Kidney glomerular epithelial cell (primary cell): ENCODE results near the gene GPRIN2.

Source experiments
- DNase-seq: peaks from one replicate; lab custom pipeline; 2025; lab: John Stamatoyannopoulos, UW

GPRIN2 gene

DNA sequence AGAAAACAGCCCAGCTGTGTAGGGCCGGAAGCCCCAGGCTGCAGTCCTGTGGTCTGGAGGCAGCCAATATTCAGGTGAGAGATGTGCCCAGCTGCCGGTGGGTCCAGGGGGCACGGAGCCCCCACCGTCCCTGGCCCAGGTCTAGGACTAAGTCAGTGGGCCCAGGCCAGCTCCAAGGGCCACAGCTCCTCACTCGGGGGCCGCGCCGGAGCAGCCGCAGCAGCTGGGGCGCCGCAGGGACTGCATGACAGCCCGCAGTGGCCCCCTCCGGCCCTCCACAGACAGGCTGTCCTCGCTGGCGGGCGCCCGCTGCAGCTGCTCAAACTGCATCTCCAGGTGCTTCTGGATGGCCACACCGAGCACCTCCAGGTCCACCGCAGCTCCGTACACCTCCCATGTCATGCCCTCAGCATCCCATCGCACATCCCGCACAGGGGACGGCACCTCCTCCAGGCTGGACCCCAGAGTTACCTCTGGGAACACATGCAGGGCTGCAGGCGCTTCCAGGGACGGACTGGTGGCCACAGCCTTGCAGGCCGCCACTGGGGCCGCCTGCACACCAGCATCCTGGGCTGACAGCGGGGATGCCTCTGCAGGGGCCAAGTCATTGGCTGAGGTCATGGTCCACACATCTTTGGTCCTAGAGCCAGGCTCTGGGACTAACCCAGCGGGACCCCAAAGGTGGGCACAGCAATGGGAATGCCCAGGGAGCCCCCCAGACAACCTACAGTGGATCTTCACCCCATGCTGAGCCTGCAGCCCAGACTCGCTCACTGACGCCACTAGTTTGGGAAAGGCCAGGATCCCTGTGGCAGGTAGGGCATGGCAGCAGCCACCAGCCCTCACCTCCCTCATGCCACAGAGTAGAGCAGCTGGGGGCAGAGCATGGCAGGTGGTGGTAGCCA is 7.0 kb downstream of the GPRIN2 start:
- DNase-seq = no peak

DNA sequence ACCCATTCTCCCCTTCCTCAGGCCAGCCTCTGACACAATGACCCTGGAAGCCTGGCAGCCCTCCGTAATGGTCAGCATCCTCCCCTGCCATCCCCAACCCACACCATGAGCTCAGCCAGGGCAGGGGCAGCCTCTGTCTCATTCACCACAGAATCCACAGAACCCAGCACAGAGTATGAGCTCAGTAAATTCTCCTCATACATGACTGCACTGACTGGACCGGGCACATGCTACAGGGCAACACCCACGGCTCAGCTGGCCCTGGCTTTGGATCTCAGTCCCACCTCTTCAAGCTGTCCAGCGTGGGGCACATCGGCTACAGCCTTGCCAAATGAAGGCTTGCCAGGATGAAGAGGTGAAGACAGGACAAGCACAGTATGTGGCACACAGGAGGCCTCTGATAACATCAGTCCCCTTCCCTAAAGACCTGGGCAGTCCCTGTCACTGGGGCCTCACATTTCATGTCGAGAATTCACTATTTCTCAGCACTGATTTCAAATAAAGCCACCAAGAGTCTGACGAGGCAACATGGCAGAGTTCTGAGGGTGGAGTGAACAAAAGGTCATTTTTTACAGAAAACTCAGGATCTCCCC is 7.9 kb downstream of the GPRIN2 start:
- DNase-seq = peak; percentile 82

GRCh38 chr10:46547541-46548497 is 8.6 kb downstream of the GPRIN2 start:
- no peak for DNase-seq

DNA sequence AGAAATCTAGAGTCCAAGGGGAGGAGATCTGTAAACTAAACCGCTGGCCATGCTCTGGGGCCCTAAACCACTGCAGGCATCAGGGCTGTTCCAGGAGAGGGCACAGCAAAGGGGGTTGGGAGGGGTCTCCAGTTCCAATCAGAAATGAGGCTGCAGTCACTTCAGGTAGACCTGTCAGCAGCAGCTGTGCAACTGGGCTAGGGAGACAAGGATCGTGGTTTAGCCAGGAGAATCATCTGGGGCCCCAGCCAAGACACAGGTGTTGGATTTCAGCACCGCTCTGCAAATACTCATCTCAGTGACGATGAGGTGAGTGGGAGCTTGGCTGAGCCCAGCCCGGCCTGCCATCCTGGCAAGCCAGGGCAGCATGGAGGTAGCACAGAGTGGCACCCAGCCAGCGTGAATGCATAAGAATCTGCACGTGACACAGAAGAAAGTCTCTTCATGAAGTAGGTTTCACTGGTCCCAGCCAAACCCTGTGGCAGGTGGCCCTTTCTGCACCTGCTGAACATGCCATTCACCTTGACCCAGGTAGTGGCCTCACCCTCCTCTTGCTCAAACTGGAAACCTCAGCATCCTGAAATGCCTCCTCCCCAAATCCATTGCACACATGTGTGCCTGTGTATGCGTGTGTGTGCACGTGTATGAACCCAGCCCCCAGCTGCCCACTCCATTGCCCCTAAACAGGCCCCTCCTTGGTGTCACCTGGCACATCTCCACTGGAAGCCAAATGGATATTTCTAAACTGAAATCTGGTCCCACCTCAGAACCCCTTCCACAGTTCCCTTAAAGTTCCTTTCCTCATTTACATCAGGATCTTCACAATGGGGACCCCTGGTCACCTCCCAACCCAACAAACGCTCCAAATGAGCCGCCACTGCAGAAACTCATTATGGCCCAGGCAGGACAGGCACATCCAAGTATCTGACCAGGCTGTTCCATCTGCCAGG is 9.6 kb downstream of the GPRIN2 start:
- DNase-seq = no peak

DNA sequence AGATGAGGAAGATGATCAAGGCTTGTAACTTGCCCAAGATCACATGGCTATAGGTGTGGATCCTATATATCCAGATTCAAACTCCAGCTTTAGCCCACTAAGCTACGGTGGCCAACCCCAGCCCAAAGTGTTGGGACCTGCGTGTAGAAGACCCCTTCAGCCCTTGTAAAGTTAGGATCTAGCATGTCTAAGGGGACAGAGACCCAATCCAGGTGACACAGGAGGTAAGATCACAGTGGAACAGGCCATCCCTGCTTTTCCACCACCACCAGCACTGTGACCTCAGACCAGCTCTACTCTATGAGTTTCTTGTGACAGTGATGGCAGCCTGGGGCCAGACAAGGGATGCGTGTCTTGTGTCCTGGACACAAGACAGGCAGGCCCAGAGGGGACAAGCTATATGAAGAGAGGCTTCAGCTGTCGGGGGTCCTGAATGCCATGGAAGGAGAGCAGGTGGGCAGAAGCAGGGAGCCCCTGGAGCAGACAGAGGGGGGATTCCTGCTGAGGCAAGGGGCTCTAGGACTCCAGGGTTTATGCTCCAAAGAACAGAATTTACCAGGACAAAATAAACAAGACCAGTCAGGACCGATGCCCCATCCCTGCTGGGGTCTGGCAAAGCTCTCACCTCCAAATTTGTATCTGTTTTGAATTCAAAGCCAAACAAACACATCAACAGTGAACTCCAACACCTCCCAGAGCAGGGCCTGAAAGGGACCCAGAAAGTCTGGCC is 10.4 kb downstream of the GPRIN2 start:
- DNase-seq = no peak

DNA sequence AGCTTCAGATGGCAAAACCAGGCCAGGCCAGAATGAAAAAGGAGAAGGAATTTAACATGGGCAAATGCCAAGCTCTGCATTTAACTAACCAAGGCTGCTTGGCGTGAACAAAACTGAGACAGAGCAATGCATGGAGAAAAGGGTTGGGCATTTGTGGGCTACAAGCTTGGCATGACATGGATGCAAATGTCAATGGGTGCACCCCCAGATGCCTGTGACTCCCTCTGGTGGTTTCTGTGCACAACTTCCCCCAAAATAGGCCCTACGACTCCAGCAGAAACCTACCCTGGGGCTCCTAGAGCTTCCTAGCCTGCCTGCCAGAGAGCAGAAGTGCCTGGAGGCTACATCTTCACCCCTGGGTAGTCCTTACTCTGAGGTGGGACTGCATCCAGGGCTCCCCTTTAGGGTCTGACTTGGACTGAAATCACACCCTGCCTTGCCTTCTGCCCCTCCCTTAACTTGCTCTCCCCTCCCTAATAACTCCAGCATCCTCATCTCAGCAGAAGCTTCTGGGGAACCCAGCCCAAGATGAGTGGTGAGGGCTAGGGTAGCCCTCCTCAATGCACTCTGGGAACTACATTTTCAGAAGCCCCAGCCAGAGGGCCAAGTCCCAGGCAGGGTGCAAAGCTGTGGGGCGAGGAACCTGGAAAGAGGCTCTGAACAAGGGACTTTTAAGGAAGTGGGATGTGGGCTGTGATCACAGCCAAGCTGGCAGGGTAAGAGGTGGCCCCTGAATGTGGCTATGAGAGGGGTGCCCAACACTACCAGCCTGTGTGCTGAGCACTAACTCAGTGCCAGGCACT is 11.3 kb downstream of the GPRIN2 start:
- DNase-seq = no peak

GRCh38 chr10:46543466-46544377 is 12.7 kb downstream of the GPRIN2 start:
- DNase-seq = no peak

DNA sequence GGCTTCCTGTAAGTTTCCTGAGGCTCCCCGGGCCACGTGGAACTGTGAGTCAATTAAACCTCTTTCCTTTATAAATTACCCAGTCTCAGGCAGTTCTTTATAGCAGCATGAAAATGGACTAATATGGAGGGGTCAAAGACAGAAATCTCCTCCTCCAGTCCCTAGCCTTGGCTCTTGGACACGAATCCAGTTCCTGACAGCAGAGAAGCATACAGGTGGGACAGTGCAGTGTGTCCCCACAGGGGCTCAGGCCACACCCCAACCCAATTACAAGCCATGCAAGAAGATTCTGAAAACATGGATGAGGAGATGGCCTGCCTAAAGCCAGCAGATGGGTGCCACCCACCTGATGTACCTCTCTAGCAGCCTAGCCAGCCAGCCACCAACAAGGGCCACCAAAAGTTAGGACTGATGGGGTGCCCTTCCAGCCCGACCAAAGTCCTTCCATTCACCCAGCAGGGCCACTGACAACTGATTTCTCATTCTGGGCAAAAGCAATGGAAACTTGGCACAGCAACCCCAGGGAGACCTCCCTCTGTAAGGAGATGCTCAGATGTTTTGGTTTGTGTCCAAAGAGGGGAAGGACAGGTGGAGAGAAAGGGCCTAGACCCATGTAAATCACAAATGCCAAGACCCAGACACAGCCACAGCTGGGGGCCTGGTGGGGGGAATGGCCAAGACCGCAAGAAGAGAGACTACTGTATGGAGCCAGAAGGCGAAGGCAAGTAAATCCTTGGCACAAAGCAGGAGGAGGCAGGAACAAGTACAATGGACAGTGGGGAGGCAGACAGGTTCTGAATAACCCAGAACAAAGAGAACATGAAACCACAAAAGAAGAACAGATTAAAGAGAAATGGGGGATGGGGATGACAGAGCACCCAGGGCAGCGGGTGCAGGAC is 13.6 kb downstream of the GPRIN2 start:
- no peak for DNase-seq

GRCh38 chr10:46541735-46542566 is 14.5 kb downstream of the GPRIN2 start:
- DNase-seq = no peak

DNA sequence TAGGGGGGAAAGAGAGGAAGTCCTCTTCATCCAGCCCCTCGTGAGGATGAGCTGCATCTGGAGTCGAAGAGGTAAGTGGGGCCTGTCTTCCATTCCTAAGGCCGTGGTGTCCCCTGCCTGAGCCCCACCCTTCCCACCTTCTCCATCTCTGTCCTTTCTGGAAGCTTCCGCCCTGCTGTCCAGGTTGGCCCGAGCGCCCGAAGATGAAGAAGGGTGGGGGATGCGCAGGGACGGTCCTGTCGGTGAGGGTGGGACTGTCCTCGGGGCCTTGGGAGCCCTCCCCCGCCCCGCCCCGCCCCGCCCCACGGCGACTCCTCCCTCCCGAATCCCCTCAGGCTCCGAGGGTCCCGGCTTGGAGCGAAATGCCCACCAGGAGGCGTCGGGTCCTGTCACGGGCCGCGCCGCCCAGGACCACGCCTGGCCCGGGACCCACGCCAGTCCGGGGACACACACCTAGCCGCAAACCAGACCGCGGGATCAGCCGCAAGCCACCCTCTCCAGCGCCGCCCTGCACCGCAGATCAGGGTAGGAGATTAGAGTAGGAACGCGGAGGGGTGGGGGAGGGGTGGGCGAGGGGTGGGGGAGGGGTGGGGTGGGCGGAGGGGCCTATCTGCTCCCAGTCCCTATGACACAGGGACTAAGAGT is 15.3 kb downstream of the GPRIN2 start:
- no peak for DNase-seq

- no peak for DNase-seq
These were observed 15.9 kb downstream of the GPRIN2 start for GRCh38 chr10:46540412-46541016.

DNA sequence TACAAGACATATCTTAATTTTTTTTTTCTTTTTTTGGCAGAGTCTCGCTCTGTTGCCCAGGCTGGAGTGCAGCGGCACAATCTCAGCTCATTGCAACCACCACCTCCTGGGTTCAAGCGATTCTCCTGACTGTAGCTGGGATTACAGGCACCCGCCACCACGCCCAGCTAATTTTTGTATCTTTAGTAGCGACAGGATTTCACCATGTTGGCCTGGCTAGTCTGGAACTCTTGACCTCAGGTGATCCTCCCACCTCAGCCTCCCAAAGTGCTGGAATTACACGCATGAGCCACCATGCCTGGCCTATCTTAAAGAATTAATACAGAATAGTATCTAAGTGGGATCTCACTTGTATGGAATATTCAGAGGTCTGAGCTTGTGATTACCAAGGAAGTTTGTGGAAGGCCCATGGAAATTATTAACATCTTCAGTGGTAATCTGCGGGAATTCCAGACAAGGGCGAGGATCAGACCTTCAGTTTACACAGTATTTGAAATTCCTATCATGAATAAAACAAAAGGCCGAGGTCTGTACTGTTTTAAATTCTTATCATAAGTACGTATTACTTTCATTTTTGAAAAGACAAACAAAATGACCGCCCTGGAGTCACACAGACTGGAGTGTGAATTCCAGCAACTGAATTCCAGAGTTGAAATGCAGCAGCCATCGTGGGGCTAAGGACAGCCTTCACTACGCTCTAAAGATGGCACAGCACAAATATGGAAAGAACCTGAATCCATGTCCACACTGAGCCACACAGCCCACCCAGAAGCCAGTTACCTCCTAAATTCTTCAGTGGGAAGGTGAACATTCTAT is 16.7 kb downstream of the GPRIN2 start:
- DNase-seq = peak; percentile 100

GRCh38 chr10:46538717-46539426 is 17.6 kb downstream of the GPRIN2 start:
- no peak for DNase-seq

DNA sequence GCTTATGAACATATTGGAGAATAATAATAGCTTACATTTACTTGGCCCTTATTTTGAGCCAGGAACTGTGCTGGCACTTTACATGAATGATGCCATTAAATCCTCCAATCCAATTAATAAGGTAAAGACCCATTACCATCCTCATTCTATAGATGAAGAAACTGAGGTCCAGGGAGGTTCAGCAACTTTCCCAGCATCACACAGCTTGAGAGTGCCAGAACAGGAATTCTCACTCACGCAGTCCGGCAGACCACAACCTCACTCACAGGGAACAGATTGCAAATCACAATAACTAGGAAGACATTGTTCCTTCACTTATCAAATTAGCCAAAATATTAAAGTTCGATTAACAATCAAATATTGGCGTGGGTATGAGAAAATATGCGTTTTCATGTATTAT is 18.3 kb downstream of the GPRIN2 start:
- DNase-seq = no peak
